B cell (primary cell): ENCODE measurements around the gene MAPKAP1. TPM values are rescaled to one million over a fixed set of nuclear protein-coding genes. Genes with fewer than 3 reads are reported as not detected.

ENCODE experiments used
- ATAC-seq: fragments of 200-7000 bp; cut with Tn5 transposase; one replicate; pipeline ENCODE4 v1.10.0; 2021; ENCODE audit warnings: low read depth, mild to moderate bottlenecking, moderate number of reproducible peaks, moderate library complexity
- CTCF ChIA-PET: fragments of 350-600 bp; sonication (Branson Sonifier 250); formaldehyde crosslinking; loops from one replicate; lab custom pipeline; 2021; ENCODE audit warnings: antibody characterized with exemption, inconsistent platforms; lab: Charles Lee
- POLR2A ChIA-PET: fragments of 350-600 bp; sonication (Branson Sonifier 250); formaldehyde crosslinking; loops from one replicate; lab custom pipeline; 2021; ENCODE audit warnings: antibody characterized with exemption; lab: Charles Lee
- DNase-seq: peaks from one replicate; pipeline ENCODE4 v3.0.0; 2013
- H2AFZ ChIP-seq: 2 replicates; pipeline ENCODE4 v1.6.1; 2012; ENCODE audit warnings: mild to moderate bottlenecking, low read depth, low read length; ENCODE audit not compliant: insufficient read depth, poor library complexity, severe bottlenecking
- H3K27ac ChIP-seq, 2 donors: 1 replicate in 1 of 2; 2 replicates in 1 of 2; pipeline ENCODE4 v1.5.1; 2012 to 2013; ENCODE audit warnings: low read length in 2 of 2, mild to moderate bottlenecking in 2 of 2, moderate library complexity in 1 of 2
- H3K27me3 ChIP-seq, 4 experiments: fragments of 200-600 bp in 1 of 4; sonication (generic) in 1 of 4; replicated peaks in 1 of 4; 1 replicate in 2 of 4; 2 replicates in 2 of 4; pipeline versions ENCODE4 v1.6.1 to v1.7.0; 2013 to 2016; ENCODE audit warnings: low read length in 3 of 4, mild to moderate bottlenecking in 2 of 4, mixed read lengths in 1 of 4, moderate library complexity in 1 of 4; ENCODE audit not compliant: insufficient read depth in 4 of 4, control insufficient read depth in 3 of 4; ENCODE audit errors: control extremely low read depth in 1 of 4
- H3K36me3 ChIP-seq, 2 experiments: replicated peaks in 1 of 2; 1 replicate in 1 of 2; 2 replicates in 1 of 2; pipeline versions ENCODE4 v1.6.1 to v1.7.1; 2013; ENCODE audit warnings: low read length in 1 of 2; ENCODE audit not compliant: insufficient read depth in 2 of 2, control insufficient read depth in 1 of 2; ENCODE audit errors: control extremely low read depth in 1 of 2, extremely low read depth in 1 of 2
- H3K4me1 ChIP-seq, 2 donors: fragments of 200-600 bp in 1 of 2; sonication (generic) in 1 of 2; 1 replicate in 1 of 2; 2 replicates in 1 of 2; pipeline versions ENCODE4 v1.5.1 to v1.6.1; 2013 to 2017; ENCODE audit warnings: low read length in 2 of 2; ENCODE audit not compliant: control insufficient read depth in 2 of 2, insufficient read depth in 2 of 2
- H3K4me2 ChIP-seq: replicated peaks from 2 replicates; pipeline ENCODE3; 2012; ENCODE audit warnings: mild to moderate bottlenecking, low read depth, low read length; ENCODE audit not compliant: poor library complexity, severe bottlenecking
- H3K4me3 ChIP-seq, 5 experiments: fragments of 200-600 bp in 1 of 5; sonication (generic) in 1 of 5; 1 replicate in 3 of 5; 2 replicates in 2 of 5; pipeline versions ENCODE4 v1.5.1 to v1.7.0; 2011 to 2016; ENCODE audit warnings: low read length in 4 of 5, mild to moderate bottlenecking in 4 of 5, low read depth in 2 of 5, control low read depth in 1 of 5, moderate library complexity in 1 of 5; ENCODE audit not compliant: insufficient read depth in 1 of 5; ENCODE audit errors: control extremely low read depth in 1 of 5, extremely low read depth in 1 of 5
- H3K79me2 ChIP-seq: fragments of 200-600 bp; sonication (generic); one replicate; pipeline ENCODE4 v1.6.0; 2016; ENCODE audit warnings: low read length; ENCODE audit not compliant: control insufficient read depth, insufficient read depth
- H3K9ac ChIP-seq: fragments of 200-600 bp; sonication (generic); 2 replicates; pipeline ENCODE4 v1.6.1; 2017; ENCODE audit warnings: mild to moderate bottlenecking, low read length, moderate library complexity
- H3K9me3 ChIP-seq, 3 donors: one replicate each; pipeline versions ENCODE4 v1.6.1 to v1.7.1; 2013; ENCODE audit warnings: low read length in 2 of 3; ENCODE audit not compliant: control insufficient read depth in 2 of 3, insufficient read depth in 1 of 3; ENCODE audit errors: control extremely low read depth in 1 of 3
- H4K20me1 ChIP-seq: 2 replicates; pipeline ENCODE4 v1.6.0; 2012; ENCODE audit warnings: mild to moderate bottlenecking, low read length; ENCODE audit not compliant: insufficient read depth, control insufficient read depth, poor library complexity, severe bottlenecking
- H3K27ac Mint-ChIP-seq: one replicate; pipeline ENCODE4 v1.8.0; 2021; ENCODE audit warnings: mixed read lengths
- H3K27me3 Mint-ChIP-seq: one replicate; pipeline ENCODE4 v1.8.0; 2021; ENCODE audit warnings: mixed read lengths
- H3K4me1 Mint-ChIP-seq: one replicate; pipeline ENCODE4 v1.8.0; 2021; ENCODE audit warnings: mixed read lengths
- H3K4me3 Mint-ChIP-seq: one replicate; pipeline ENCODE4 v1.8.0; 2021; ENCODE audit warnings: mixed read lengths
- H3K9me3 Mint-ChIP-seq: one replicate; pipeline ENCODE4 v1.8.0; 2022; ENCODE audit warnings: mixed read lengths; ENCODE audit not compliant: insufficient read depth
- CTCF ChIP-seq: fragments of 200-600 bp; IDR thresholded peaks from one replicate; pipeline ENCODE4 v1.8.0; 2022; ENCODE audit warnings: antibody characterized with exemption, mild to moderate bottlenecking
- EZH2 ChIP-seq: IDR thresholded peaks from 2 replicates; pipeline ENCODE4 v1.6.1; 2012; ENCODE audit warnings: borderline replicate concordance, low read depth, mild to moderate bottlenecking, moderate library complexity, low read length; ENCODE audit not compliant: insufficient read depth, poor library complexity, severe bottlenecking
- WGBS: methylation state at CpG from one replicate; pipeline ENCODE4 v1.1.5; 2013; ENCODE audit warnings: missing lambda C conversion rate; ENCODE audit not compliant: insufficient coverage; 5-methylcytosine and 5-hydroxymethylcytosine counted together
- intact Hi-C: fragments of 100-400 bp; cut with micrococcal nuclease; formaldehyde crosslinking; loops from one replicate; pipeline ENCODE4 v1.10.0; 2022
- polyA plus RNA-seq: library from polyadenylated mRNA; depleted of rRNA; stranded (reverse); fragments of >200 nt; gene quantifications from 2 replicates; pipeline ENCODE4 v1.2.3, GENCODE V29; 2012
- total RNA-seq, 2 donors: library from RNA; stranded (reverse); fragments of 120-200 nt in 1 of 2; gene quantifications; 1 replicate in 1 of 2; 2 replicates in 1 of 2; pipeline versions ENCODE4 v1.2.3 to v1.2.4, GENCODE V29; 2013 to 2022

The MAPKAP1 gene
- total and polyA plus RNA-seq, 2 donors (not counting 1 experiment from before 2014, with no cell fraction given), result 51.6 to 62.4 TPM

- Histone ChIP-seq H3K4me1 (peaks cover 16% of the 10 kb centered on the region in 2 donors), H3K4me3 (peak overlapping the region; percentile 74 to 94 (median 89)), H3K27ac (peak overlapping the region in 1 of 2 donors; percentile 74), H2AFZ (peak overlapping the region; percentile 90), H4K20me1 (no peaks in the 10 kb centered on the region), H3K9me3 (no peaks in the 10 kb centered on the region), H3K4me2 (peak overlapping the region; percentile 73), H3K9ac (peak overlapping the region; percentile 81), H3K79me2 (peaks cover 32% of the 10 kb centered on the region), H3K36me3 (no peaks in the 10 kb centered on the region), H3K27me3 (no peaks in the 10 kb centered on the region)
- Mint-ChIP-seq H3K27ac (peak overlapping the region; percentile 84), H3K9me3 (no peaks in the 10 kb centered on the region), H3K4me1 (peaks cover 45% of the 10 kb centered on the region), H3K27me3 (no peaks in the 10 kb centered on the region), H3K4me3 (peak overlapping the region; percentile 87)
- intact Hi-C loops, result loop anchor here (2.0 to 5.0 kb wide), 8 partner anchors 73 to 974 kb away; partner anchors contain the start of genes GOLGA1 and HSPA5
- TF ChIP-seq CTCF (no peak), EZH2 (no peak)
- CTCF ChIA-PET, result interaction anchor here (0.9 to 1.7 kb wide), 3 partner anchors 8 to 340 kb away, joined by 3 to 4 read pairs (median 3); no protein-coding TSS in a partner anchor
- WGBS, result under 1% methylated on average over 88 of the region's 88 CpGs
- no peak for ATAC-seq
- POLR2A ChIA-PET, result interaction anchor here (1.2 kb wide), 1 partner anchor 11 kb away, joined by 5 read pairs; no protein-coding TSS in a partner anchor
- peak; percentile 58 for DNase-seq
These were observed 40.9 kb upstream of the MAPKAP1 start for GRCh38 chr9:125747765-125748445.
